ENCODE data around the gene SERPINB6. TPM values are rescaled to one million over a fixed set of nuclear protein-coding genes. Genes with fewer than 3 reads are reported as not detected.

The SERPINB6 gene
- total RNA-seq, 1 experiment from 2014 or later, result 169 TPM

GRCh38 chr6:2950713-2951112 is 20.7 kb downstream of the SERPINB6 start:
- CTCF ChIA-PET, result interaction anchor here (0.7 kb wide), 1 partner anchor 43 kb away, joined by 8 read pairs; no protein-coding TSS in a partner anchor
- DNase-seq, result no peak
- POLR2A ChIA-PET (ENCODE audit: unreplicated experiment), result interaction anchor here (0.6 kb wide), 1 partner anchor 49 kb away, joined by 5 read pairs; no protein-coding TSS in a partner anchor

GRCh38 chr6:2949536-2950083 is 21.8 kb downstream of the SERPINB6 start:
- peaks cover 3% of the 10 kb centered on the region; the same call in 1 of the 2 replicates for H3K36me3 ChIP-seq (ENCODE audit: low read depth)
- intact Hi-C loops (cut with micrococcal nuclease; ENCODE audit: unreplicated experiment), result no loop called here
- no peak overlapping the region for H3K4me2 ChIP-seq
- H3K9me3 ChIP-seq (ENCODE audit: insufficient read depth, low read depth), result no peaks in the 10 kb centered on the region
- H3K27ac ChIP-seq, result no peak overlapping the region
- H3F3A ChIP-seq (ENCODE audit: insufficient read depth, low read depth), result no peaks in the 10 kb centered on the region
- ChIA-PET POLR2A (ENCODE audit: unreplicated experiment) (no interaction called here), CTCF (interaction anchor here (0.7 kb wide), 1 partner anchor 11 kb away, joined by 3 read pairs; no protein-coding TSS in a partner anchor)
- H3K9me2 ChIP-seq (ENCODE audit: insufficient read depth), result no peaks in the 10 kb centered on the region
- H3K4me1 ChIP-seq (replicated peaks; ENCODE audit: insufficient read depth), result no peaks in the 10 kb centered on the region
- no peak overlapping the region for H3K4me3 ChIP-seq
- DNase-seq, result no peak
- H2AFZ ChIP-seq, result no peak overlapping the region
- TF ChIP-seq CTCF (conservative IDR thresholded peaks at IDR 0.05), result no peak
- no peak for TF ChIP-seq EZH2 (IDR thresholded peaks at IDR 0.05; ENCODE audit: low read depth)
- no peaks in the 10 kb centered on the region for H4K20me1 ChIP-seq (ENCODE audit: insufficient read depth)
- no peaks in the 10 kb centered on the region for H3K79me2 ChIP-seq (ENCODE audit: low read depth)
- no TSS peak for BruUV-seq (replicated peaks)
- H3K27me3 ChIP-seq (ENCODE audit: insufficient read depth, low read depth), result no peaks in the 10 kb centered on the region

More at GRCh38 chr6:2950713-2951112, 20.7 kb downstream of the SERPINB6 start:
- BruUV-seq (replicated peaks), result no TSS peak
- Histone ChIP-seq H3K27ac (no peak overlapping the region), H3F3A (ENCODE audit: insufficient read depth, low read depth) (no peaks in the 10 kb centered on the region), H2AFZ (no peak overlapping the region), H3K9me3 (ENCODE audit: insufficient read depth, low read depth) (no peaks in the 10 kb centered on the region), H3K36me3 (ENCODE audit: low read depth) (peaks cover 3% of the 10 kb centered on the region; the same call in 1 of the 2 replicates), H4K20me1 (ENCODE audit: insufficient read depth) (no peaks in the 10 kb centered on the region), H3K4me3 (no peak overlapping the region), H3K9me2 (ENCODE audit: insufficient read depth) (no peaks in the 10 kb centered on the region), H3K4me1 (replicated peaks; ENCODE audit: insufficient read depth) (no peaks in the 10 kb centered on the region), H3K4me2 (no peak overlapping the region), H3K79me2 (ENCODE audit: low read depth) (no peaks in the 10 kb centered on the region), H3K27me3 (ENCODE audit: insufficient read depth, low read depth) (no peaks in the 10 kb centered on the region)
- no peak for TF ChIP-seq EZH2 (IDR thresholded peaks at IDR 0.05; ENCODE audit: low read depth)
- TF ChIP-seq CTCF (conservative IDR thresholded peaks at IDR 0.05), result no peak
- intact Hi-C loops (cut with micrococcal nuclease; ENCODE audit: unreplicated experiment), result no loop called here

- H3K27me3 ChIP-seq (ENCODE audit: insufficient read depth, low read depth), result no peaks in the 10 kb centered on the region
- no peak overlapping the region for H3K4me3 ChIP-seq
- H3K9me2 ChIP-seq (ENCODE audit: insufficient read depth), result no peaks in the 10 kb centered on the region
- TF ChIP-seq CTCF (conservative IDR thresholded peaks at IDR 0.05), result no peak
- intact Hi-C loops (cut with micrococcal nuclease; ENCODE audit: unreplicated experiment), result no loop called here
- BruUV-seq (replicated peaks), result no TSS peak
- H3F3A ChIP-seq (ENCODE audit: insufficient read depth, low read depth), result no peaks in the 10 kb centered on the region
- H2AFZ ChIP-seq, result no peak overlapping the region
- H3K36me3 ChIP-seq (ENCODE audit: low read depth), result peaks cover 3% of the 10 kb centered on the region; the same call in 1 of the 2 replicates
- H4K20me1 ChIP-seq (ENCODE audit: insufficient read depth), result no peaks in the 10 kb centered on the region
- no peak overlapping the region for H3K4me2 ChIP-seq
- ChIA-PET CTCF (no interaction called here), POLR2A (ENCODE audit: unreplicated experiment) (no interaction called here)
- no peak overlapping the region for H3K27ac ChIP-seq
- no peaks in the 10 kb centered on the region for H3K79me2 ChIP-seq (ENCODE audit: low read depth)
- no peaks in the 10 kb centered on the region for H3K9me3 ChIP-seq (ENCODE audit: insufficient read depth, low read depth)
- DNase-seq, result no peak
- no peaks in the 10 kb centered on the region for H3K4me1 ChIP-seq (replicated peaks; ENCODE audit: insufficient read depth)
Observed at GRCh38 chr6:2949121-2949520, 22.2 kb downstream of the SERPINB6 start.
